H9 (cell line): ENCODE results near the gene ITPR3. TPM values are rescaled to one million over a fixed set of nuclear protein-coding genes. Genes with fewer than 3 reads are reported as not detected.

Experiments used
- DNase-seq: peaks from one replicate; pipeline ENCODE4 v3.0.0-alpha.2; 2017
- H2AFZ ChIP-seq: one replicate; pipeline ENCODE4 v1.6.1; 2013; ENCODE audit warnings: mild to moderate bottlenecking, low read length, control low read depth, moderate library complexity
- H2AK5ac ChIP-seq: 2 replicates; pipeline ENCODE4 v1.6.1; 2013; ENCODE audit warnings: low read length, control low read depth, mixed read lengths; ENCODE audit not compliant: insufficient read length
- H2BK120ac ChIP-seq: one replicate; pipeline ENCODE4 v1.6.1; 2013; ENCODE audit warnings: low read depth, mild to moderate bottlenecking, low read length, control low read depth, inconsistent platforms; ENCODE audit not compliant: poor library complexity, severe bottlenecking
- H2BK12ac ChIP-seq: 2 replicates; pipeline ENCODE4 v1.6.1; 2013; ENCODE audit warnings: low read length, control low read depth, mixed read lengths, low read depth; ENCODE audit not compliant: insufficient read length
- H2BK15ac ChIP-seq: 2 replicates; pipeline ENCODE4 v1.6.1; 2013; ENCODE audit warnings: low read depth, low read length, control low read depth
- H2BK20ac ChIP-seq: one replicate; pipeline ENCODE4 v1.6.1; 2013; ENCODE audit warnings: low read depth, mild to moderate bottlenecking, low read length, control low read depth, inconsistent platforms; ENCODE audit not compliant: poor library complexity, severe bottlenecking
- H2BK5ac ChIP-seq: 2 replicates; pipeline ENCODE4 v1.6.1; 2013; ENCODE audit warnings: low read length, control low read depth, mixed read lengths; ENCODE audit not compliant: insufficient read length
- H3K14ac ChIP-seq: 2 replicates; pipeline ENCODE4 v1.6.1; 2013; ENCODE audit warnings: low read length, control low read depth; ENCODE audit not compliant: insufficient read depth
- H3K18ac ChIP-seq: 2 replicates; pipeline ENCODE4 v1.6.1; 2013; ENCODE audit warnings: low read depth, mild to moderate bottlenecking, mixed read lengths, low read length, control low read depth; ENCODE audit not compliant: insufficient read length
- H3K23ac ChIP-seq: 2 replicates; pipeline ENCODE4 v1.6.1; 2013; ENCODE audit warnings: low read length, control low read depth, mixed read lengths, low read depth; ENCODE audit not compliant: insufficient read length
- H3K23me2 ChIP-seq: 2 replicates; pipeline ENCODE4 v1.6.1; 2013; ENCODE audit warnings: low read depth, mild to moderate bottlenecking, mixed read lengths, low read length, control low read depth; ENCODE audit not compliant: insufficient read length, poor library complexity, severe bottlenecking
- H3K27ac ChIP-seq: 2 replicates; pipeline ENCODE4 v1.5.1; 2013; ENCODE audit warnings: low read length, control low read depth, mixed read lengths, low read depth; ENCODE audit not compliant: insufficient read length
- H3K27me3 ChIP-seq: 2 replicates; pipeline ENCODE4 v1.6.1; 2013; ENCODE audit warnings: low read length, control low read depth, inconsistent platforms; ENCODE audit not compliant: insufficient read depth
- H3K4ac ChIP-seq: 2 replicates; pipeline ENCODE4 v1.6.1; 2013; ENCODE audit warnings: low read depth, mild to moderate bottlenecking, control low read depth, inconsistent platforms, low read length, moderate library complexity
- H3K4me1 ChIP-seq: 2 replicates; pipeline ENCODE4 v1.6.1; 2013; ENCODE audit warnings: low read length, control low read depth, inconsistent platforms; ENCODE audit not compliant: insufficient read depth
- H3K4me2 ChIP-seq: 2 replicates; pipeline ENCODE4 v1.6.1; 2013; ENCODE audit warnings: low read length, control low read depth, mixed read lengths; ENCODE audit not compliant: insufficient read length, insufficient read depth
- H3K56ac ChIP-seq: 2 replicates; pipeline ENCODE4 v1.6.1; 2013; ENCODE audit warnings: low read depth, mild to moderate bottlenecking, mixed read lengths, low read length, control low read depth; ENCODE audit not compliant: insufficient read length
- H3K79me1 ChIP-seq: 2 replicates; pipeline ENCODE4 v1.6.1; 2013; ENCODE audit warnings: low read depth, mild to moderate bottlenecking, moderate library complexity, low read length, control low read depth, inconsistent platforms; ENCODE audit not compliant: insufficient read depth, poor library complexity, severe bottlenecking
- H3K79me2 ChIP-seq: 2 replicates; pipeline ENCODE4 v1.6.1; 2013; ENCODE audit warnings: low read length, control low read depth, inconsistent platforms; ENCODE audit not compliant: insufficient read depth
- H3K9ac ChIP-seq: 2 replicates; pipeline ENCODE4 v1.6.1; 2013; ENCODE audit warnings: low read length, control low read depth, mixed read lengths; ENCODE audit not compliant: insufficient read length; ENCODE audit errors: extremely low read depth
- H3K9me3 ChIP-seq: one replicate; pipeline ENCODE4 v1.6.1; 2013; ENCODE audit warnings: low read depth, low read length, inconsistent platforms; ENCODE audit not compliant: control insufficient read depth
- H3T11ph ChIP-seq: one replicate; pipeline ENCODE4 v1.6.1; 2013; ENCODE audit warnings: mild to moderate bottlenecking, low read length, control low read depth, inconsistent platforms
- H4K20me1 ChIP-seq: one replicate; pipeline ENCODE4 v1.6.1; 2013; ENCODE audit not compliant: control insufficient read depth, insufficient read length, insufficient read depth
- H4K5ac ChIP-seq: 2 replicates; pipeline ENCODE4 v1.6.1; 2013; ENCODE audit warnings: low read depth, mild to moderate bottlenecking, mixed read lengths, low read length, control low read depth; ENCODE audit not compliant: insufficient read length
- H4K8ac ChIP-seq: replicated peaks from 2 replicates; pipeline ENCODE4 v1.6.1; 2013; ENCODE audit warnings: low read length, control low read depth, mixed read lengths, low read depth; ENCODE audit not compliant: insufficient read length
- H4K91ac ChIP-seq: 2 replicates; pipeline ENCODE4 v1.6.1; 2013; ENCODE audit warnings: low read depth, mild to moderate bottlenecking, moderate library complexity, mixed read lengths, low read length, control low read depth; ENCODE audit not compliant: insufficient read length
- H3K27ac Mint-ChIP-seq, 3 experiments: 2 replicates in 2 of 3; 3 replicates in 1 of 3; pipeline ENCODE4 v1.8.0; 2020 to 2021; ENCODE audit warnings: mixed read lengths in 3 of 3, mild to moderate bottlenecking in 1 of 3, moderate library complexity in 1 of 3
- H3K27me3 Mint-ChIP-seq: 2 replicates; pipeline ENCODE4 v1.8.0; 2021; ENCODE audit warnings: low read depth, mild to moderate bottlenecking, moderate library complexity, mixed read lengths
- H3K36me3 Mint-ChIP-seq, 3 experiments: 2 replicates in 2 of 3; 3 replicates in 1 of 3; pipeline ENCODE4 v1.8.0; 2020 to 2021; ENCODE audit warnings: low read depth in 3 of 3, mixed read lengths in 3 of 3; ENCODE audit not compliant: insufficient read depth in 1 of 3
- H3K4me1 Mint-ChIP-seq, 2 experiments: 2 replicates each; pipeline ENCODE4 v1.8.0; 2020; ENCODE audit warnings: mixed read lengths in 2 of 2
- H3K4me3 Mint-ChIP-seq, 2 experiments: 2 replicates in 1 of 2; 3 replicates in 1 of 2; pipeline ENCODE4 v1.8.0; 2020 to 2021; ENCODE audit warnings: mild to moderate bottlenecking in 2 of 2, mixed read lengths in 2 of 2, moderate library complexity in 1 of 2
- H3K9me3 Mint-ChIP-seq, 2 experiments: 2 replicates in 1 of 2; 3 replicates in 1 of 2; pipeline ENCODE4 v1.8.0; 2020; ENCODE audit warnings: mild to moderate bottlenecking in 2 of 2, mixed read lengths in 2 of 2, moderate library complexity in 1 of 2
- CTCF ChIP-seq: fragments of 200-600 bp; sonication (generic); conservative IDR thresholded peaks from 3 replicates; pipeline ENCODE4 v1.8.0; 2021; ENCODE audit warnings: antibody characterized with exemption, mild to moderate bottlenecking
- WGBS: extraction: QIAGEN DNeasy Blood & Tissue Kit; methylation state at CpG from one replicate; pipeline ENCODE4 v1.1.7; 2013; ENCODE audit warnings: missing lambda C conversion rate, low lambda C conversion rate, mixed read lengths; ENCODE audit not compliant: insufficient read length; ENCODE audit errors: extremely low coverage; 5-methylcytosine and 5-hydroxymethylcytosine counted together
- total RNA-seq: library from RNA; stranded (reverse); gene quantifications from 2 replicates; pipeline ENCODE4 v1.2.1, GENCODE V29; 2021

ITPR3 gene
- total RNA-seq, 1 experiment from 2014 or later = 40.3 TPM

GRCh38 chr6:33589392-33589730 lies 31.8 kb upstream of the ITPR3 start:
- no peak overlapping the region; a peak in 1 of 7 replicates for H3K27ac Mint-ChIP-seq
- no CpG with 5 or more reads among the region's 4 CpGs for WGBS

More at GRCh38 chr6:33589392-33589730, 31.8 kb upstream of the ITPR3 start:
- H3K56ac ChIP-seq = no peak overlapping the region
- H3K4me2 ChIP-seq = no peak overlapping the region
- H3K9ac ChIP-seq = no peak overlapping the region
- H3K79me2 ChIP-seq = no peaks in the 10 kb centered on the region
- peaks cover 22 to 33% of the 10 kb centered on the region in 2 experiments for H3K4me1 Mint-ChIP-seq
- no peak overlapping the region for H3K23ac ChIP-seq
- no peaks in the 10 kb centered on the region for H3K4me1 ChIP-seq
- no peak overlapping the region for H2AFZ ChIP-seq
- peaks cover 7% of the 10 kb centered on the region for H3K23me2 ChIP-seq
- H3K9me3 Mint-ChIP-seq = peaks cover 0 to 6% of the 10 kb centered on the region in 2 experiments; a peak in 2 of 5 replicates
- no peak overlapping the region for H2BK20ac ChIP-seq
- H3K27ac ChIP-seq = no peak overlapping the region
- no peak overlapping the region for H4K5ac ChIP-seq
- no peak overlapping the region for H3K4ac ChIP-seq
- no peak overlapping the region for H3K14ac ChIP-seq
- no peak overlapping the region for H2BK12ac ChIP-seq
- no peak overlapping the region for H2BK5ac ChIP-seq
- H4K20me1 ChIP-seq = no peaks in the 10 kb centered on the region
- no peak overlapping the region for H2BK15ac ChIP-seq
- no peaks in the 10 kb centered on the region for H3K9me3 ChIP-seq
- H3T11ph ChIP-seq = no peak overlapping the region
- no peak for DNase-seq
- no peaks in the 10 kb centered on the region for H3K36me3 Mint-ChIP-seq
- H2BK120ac ChIP-seq = no peak overlapping the region
- no peak overlapping the region for H4K8ac ChIP-seq
- H3K79me1 ChIP-seq = no peaks in the 10 kb centered on the region
- no peak overlapping the region for H4K91ac ChIP-seq
- no peak overlapping the region for H3K18ac ChIP-seq
- peaks cover 18% of the 10 kb centered on the region for H3K27me3 Mint-ChIP-seq
- H3K4me3 Mint-ChIP-seq = no peak overlapping the region
- no peak overlapping the region for H2AK5ac ChIP-seq
- TF ChIP-seq CTCF = no peak
- no peaks in the 10 kb centered on the region for H3K27me3 ChIP-seq
